GM21390 (cell line): Measurements from ENCODE around the gene SLC29A3.
A peak's percentile ranks its signal among the peaks of the same experiment; 100 is the strongest.

Source experiments
- ATAC-seq: cut with Tn5 transposase; IDR thresholded peaks from one replicate; pipeline ENCODE4 v1.9.1; 2021; ENCODE audit not compliant: unreplicated experiment

Gene SLC29A3

GRCh38 chr10:71300555-71301370, 18.3 kb upstream of the SLC29A3 start:
- ATAC-seq, result no peak

DNA sequence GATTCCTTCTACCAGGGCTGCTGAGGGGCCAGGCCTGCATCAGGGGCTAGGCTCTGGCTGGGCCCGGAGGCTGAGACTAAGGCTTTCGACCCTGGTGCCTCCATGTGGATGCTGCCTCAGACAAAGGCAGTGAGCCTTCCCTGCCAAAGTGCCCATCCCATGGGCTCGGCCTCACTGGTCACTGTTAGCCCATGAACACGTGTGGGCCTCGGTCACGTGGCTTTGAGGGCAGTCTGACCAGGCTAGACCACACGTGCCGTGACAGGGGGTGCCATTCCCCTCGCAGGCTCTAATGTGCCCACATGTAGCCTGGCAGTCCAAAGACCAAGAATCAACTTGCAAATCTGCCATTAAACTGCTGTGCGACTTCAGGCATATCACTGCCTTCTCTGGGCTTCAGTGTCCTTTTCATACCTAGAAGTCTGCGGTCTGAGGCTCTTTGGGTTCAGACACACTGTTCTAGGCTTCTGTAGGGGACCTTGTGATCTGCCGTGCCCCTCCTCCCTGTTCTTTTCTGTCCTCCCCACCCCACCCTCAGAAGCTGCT, 17.6 kb upstream of the SLC29A3 start:
- no peak for ATAC-seq

DNA sequence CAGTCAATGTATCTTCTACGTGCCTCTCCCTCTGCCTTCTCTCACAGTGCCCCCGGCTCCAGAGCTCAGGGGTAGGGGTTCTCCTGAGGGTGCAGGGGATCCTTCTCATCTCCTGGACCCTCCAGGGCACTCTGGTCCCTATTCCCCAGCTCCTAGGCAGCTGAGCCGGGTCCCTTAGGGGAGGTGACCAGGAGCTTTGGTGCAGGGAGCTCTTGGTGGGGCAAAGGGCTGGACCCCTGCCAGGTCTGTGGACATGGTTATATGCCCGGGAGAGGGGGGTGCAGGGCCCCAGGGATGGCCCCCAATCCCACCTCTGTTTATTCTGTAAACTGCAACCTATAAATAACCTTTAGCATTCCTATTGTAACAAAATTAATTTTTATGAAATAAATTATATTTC, 16.6 kb upstream of the SLC29A3 start:
- ATAC-seq, result no peak

GRCh38 chr10:71302874-71303568, 16.0 kb upstream of the SLC29A3 start:
- ATAC-seq, result no peak

GRCh38 chr10:71303569-71303907, 15.5 kb upstream of the SLC29A3 start:
- no peak for ATAC-seq

GRCh38 chr10:71304914-71305313, 14.1 kb upstream of the SLC29A3 start:
- ATAC-seq, result no peak

GRCh38 chr10:71306979-71307378, 12.1 kb upstream of the SLC29A3 start:
- ATAC-seq, result no peak

DNA sequence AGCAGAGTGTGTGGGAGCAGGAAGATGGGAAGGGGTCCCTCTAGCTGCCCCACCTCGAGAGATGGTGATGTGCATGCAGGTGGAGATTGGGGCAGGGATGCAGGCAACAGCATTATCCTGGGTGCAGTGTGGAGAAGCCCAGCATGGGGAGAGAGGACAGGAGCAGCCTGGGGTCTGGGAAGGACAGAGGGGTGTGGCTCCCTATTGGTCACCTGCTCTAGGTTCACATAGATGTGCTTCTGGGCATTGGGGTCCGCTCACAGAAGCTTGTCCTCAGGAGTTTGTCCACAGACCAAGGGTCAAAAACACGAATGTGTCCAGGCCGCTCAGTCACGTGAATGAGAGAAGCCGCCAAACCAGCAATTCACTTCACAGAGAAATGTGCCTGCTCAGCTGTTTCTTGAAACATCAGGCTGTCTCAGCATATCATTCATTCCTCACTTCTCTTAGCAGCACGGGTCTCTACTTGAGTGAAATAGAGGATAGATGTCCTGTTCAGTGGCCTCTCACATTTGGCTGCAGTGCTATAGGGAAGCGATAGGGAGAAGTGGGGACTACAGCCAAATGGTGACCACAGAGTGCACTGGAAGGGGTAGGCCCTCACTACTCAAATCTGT, 11.5 kb upstream of the SLC29A3 start:
- ATAC-seq, result no peak

GRCh38 chr10:71308244-71308643, 10.8 kb upstream of the SLC29A3 start:
- ATAC-seq, result no peak

GRCh38 chr10:71308985-71309384, 10.1 kb upstream of the SLC29A3 start:
- no peak for ATAC-seq

DNA sequence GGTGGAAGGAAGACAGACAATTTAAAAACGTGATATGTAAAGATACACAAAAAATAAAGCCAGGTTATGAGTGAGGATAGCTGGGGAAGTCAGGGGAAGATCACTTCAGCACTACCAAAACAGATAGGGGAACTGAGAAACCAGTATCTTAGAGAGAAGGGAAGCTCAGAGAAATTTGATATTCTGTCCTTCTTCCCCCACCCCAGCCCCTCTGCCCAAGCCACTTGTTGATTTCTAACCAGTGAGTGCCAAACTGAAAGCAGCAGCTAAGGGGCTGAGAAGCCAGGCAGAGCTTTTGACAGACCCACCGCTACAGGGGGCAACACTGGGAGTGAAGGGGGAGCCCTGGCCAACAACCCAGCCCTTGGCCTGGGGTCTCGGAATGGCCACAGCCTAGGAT, 9.1 kb upstream of the SLC29A3 start:
- ATAC-seq, result no peak

DNA sequence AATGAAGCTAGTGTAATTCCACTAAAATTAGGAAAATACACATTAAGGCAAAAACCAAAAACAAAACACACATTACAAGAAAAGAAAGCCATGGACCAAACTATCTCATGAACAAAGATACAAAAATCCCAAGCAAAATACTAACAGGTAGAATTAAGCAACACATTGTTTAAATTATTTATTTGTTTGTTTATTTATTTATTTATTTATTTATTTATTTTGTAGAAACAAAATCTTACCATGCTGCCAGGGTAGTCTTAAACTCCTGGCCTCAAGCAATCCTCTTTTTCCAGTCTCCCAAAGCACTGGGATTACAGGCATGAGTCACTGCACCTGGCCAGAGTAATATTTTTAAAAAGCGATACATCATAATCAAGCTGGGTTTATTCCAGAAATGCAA, 6.8 kb upstream of the SLC29A3 start:
- no peak for ATAC-seq

GRCh38 chr10:71312811-71313789, 6.0 kb upstream of the SLC29A3 start:
- no peak for ATAC-seq

DNA sequence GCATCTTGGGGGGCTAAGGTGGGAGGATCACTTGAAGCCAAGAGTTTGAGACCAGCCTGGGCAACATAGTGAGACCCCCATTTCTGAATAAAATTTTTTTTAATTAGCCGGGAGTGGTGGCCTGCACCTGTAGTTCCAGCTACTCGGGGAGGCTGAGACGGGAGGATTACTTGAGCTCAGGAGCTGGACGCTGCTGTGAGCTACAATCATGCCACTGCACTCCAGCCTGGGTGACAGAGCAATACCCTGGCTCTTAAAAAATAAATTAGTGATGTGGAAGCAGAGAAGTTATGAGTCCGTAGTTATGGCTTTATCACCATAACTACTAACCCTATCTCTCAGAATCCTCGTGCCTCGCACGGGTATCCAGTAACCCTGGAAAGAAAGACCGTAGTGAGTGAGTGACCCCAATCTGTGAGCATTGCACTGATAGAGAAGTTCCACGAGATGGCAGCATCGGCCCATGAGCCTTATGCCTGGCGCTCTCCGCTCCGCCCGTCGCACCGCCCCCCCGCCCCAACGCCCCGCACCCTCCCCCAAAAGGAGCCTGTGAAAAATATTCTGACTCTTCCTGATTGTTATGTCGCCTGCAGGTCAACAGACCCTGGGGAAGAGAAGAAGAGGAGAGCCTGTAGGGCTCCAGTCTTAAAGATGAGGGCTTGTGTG, 4.9 kb upstream of the SLC29A3 start:
- ATAC-seq, result no peak

DNA sequence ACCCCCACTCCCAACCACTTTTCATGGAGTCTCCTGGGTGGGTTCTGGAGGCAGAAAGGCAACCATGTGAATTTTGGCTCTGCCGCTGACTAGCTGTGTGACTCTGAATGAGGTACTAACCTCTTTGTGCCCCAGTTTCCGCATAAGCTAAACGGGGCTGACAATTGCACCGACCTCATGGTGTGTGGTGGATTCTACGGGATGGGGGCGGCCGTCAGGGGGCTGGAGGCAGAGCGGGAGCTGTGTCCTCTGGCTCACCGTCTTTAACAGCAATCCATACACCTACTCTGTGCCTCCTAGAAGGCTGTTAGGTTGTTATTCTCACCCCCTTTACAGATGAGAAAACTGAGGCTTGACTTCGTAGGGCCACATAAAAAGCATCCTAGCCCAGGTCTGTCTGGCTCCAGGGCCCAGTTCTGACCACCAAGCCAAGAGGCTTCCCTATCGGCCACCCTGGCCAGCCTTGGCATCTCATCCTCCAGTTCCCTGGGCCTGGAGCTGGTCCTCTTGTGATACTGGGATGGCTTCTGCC, 4.3 kb upstream of the SLC29A3 start:
- no peak for ATAC-seq

DNA sequence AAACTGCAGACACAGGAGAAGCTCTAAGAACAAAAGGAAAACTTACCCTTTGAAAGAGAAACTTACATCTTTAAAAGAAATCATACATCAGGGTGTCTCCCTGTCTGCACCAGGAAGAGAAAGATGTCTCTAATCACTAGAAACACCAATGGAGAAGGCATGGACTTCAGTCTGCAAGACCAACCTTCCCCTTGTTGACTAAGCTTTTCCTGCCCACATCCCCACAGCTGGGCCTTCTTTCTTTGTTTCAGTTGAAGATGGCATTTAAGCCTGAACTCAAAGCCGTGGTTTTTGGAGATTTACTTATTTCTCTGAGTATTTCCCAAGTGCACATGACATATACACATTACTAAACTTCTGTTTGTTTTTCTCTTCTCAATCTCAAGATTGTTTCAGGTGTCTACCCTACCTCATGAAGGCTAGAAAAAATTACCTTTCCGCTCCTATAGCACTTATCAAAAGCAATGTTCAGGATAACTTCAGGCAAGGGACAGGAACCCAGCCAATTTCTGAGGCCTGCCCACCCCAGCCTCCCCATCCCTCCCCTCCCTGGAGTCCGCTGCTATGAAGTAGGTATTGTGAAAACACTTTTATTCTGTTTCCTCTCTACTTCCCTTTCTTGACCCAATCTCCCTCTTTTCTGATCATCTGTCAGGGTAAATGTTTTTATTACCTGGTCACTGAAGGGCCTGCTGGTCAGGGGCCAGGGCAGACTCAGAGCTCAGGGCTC, 2.8 kb upstream of the SLC29A3 start:
- ATAC-seq, result no peak

- no peak for ATAC-seq
These were observed 2.3 kb upstream of the SLC29A3 start for GRCh38 chr10:71316786-71317160.

DNA sequence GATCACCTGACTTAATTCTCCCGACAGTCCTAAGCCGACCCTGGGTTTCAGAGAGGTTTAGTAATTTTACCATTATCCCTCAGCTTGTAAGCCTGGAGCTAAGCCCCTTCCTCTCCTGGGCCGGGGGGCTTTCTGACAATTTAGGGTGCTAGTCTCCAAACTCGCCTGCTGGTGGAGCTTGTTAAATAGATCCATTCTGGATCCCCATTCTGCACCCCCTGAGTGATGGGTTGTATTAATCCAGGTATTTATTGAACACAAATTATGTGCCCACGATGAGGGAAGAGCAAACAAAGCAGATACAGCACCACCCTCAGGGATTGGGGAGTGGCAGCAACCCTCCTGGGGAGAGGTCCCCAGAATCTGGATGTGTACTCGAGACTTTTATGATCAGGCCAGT, 1.3 kb upstream of the SLC29A3 start:
- ATAC-seq, result no peak

DNA sequence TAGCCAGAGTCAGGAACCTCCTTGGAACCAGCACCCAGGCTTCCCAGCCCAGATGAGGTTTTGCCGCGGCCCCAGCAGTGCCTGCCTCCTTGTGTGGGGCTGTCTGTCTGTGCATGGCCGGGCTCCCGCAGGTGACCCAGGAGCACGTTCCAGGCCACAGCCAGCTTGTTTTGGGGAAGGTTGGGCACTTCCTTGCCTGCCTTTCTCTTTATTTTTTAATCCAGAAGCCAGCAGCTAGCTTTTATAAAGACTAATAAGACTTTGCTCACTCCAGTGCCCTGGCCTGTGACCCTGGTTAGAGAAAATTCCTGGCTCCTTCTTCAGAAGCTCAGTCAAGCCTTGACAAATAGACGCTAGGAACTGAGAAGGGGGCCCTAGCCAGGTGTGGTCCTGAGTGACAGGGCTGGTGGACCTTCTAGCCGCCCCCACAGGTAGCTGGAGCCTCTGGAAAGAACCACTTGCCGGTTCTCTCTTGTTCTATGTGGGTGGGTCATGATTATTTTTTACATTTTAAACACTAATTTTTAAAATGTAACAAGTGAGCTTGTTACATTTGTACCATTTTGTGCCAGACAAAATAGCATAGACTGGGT, 837 bp downstream of the SLC29A3 start:
- peak; percentile 22 for ATAC-seq
